Measurements from ENCODE around the gene RPRM.

Gene RPRM

GRCh38 chr2:153488072-153488471 lies 9.5 kb upstream of the RPRM start:
- TF ChIP-seq SIN3A (IDR thresholded peaks at IDR 0.05; ENCODE audit: borderline replicate concordance, insufficient read depth, low read length) (no peak), REST (IDR thresholded peaks at IDR 0.05; ENCODE audit: insufficient read depth in 1 of 2, low read depth in 2 of 2, low read length in 2 of 2) (no peak), TAF1 (IDR thresholded peaks at IDR 0.05; ENCODE audit: borderline replicate concordance, insufficient read depth, low read length) (no peak), POLR2AphosphoS5 (IDR thresholded peaks at IDR 0.05; ENCODE audit: low read depth, low read length) (no peak), FOXP2 (optimal IDR thresholded peaks at IDR 0.05; ENCODE audit: borderline replicate concordance, extremely low read depth, extremely low read length, insufficient read depth) (no peak)

GRCh38 chr2:153487448-153487847 lies 8.9 kb upstream of the RPRM start:
- TF ChIP-seq SIN3A (IDR thresholded peaks at IDR 0.05; ENCODE audit: borderline replicate concordance, insufficient read depth, low read length) (no peak), REST (IDR thresholded peaks at IDR 0.05; ENCODE audit: insufficient read depth in 1 of 2, low read depth in 2 of 2, low read length in 2 of 2) (no peak), TAF1 (IDR thresholded peaks at IDR 0.05; ENCODE audit: borderline replicate concordance, insufficient read depth, low read length) (no peak), FOXP2 (optimal IDR thresholded peaks at IDR 0.05; ENCODE audit: borderline replicate concordance, extremely low read depth, extremely low read length, insufficient read depth) (no peak), POLR2AphosphoS5 (IDR thresholded peaks at IDR 0.05; ENCODE audit: low read depth, low read length) (no peak)

GRCh38 chr2:153479573-153479972 lies 1.0 kb upstream of the RPRM start:
- TF ChIP-seq SIN3A (IDR thresholded peaks at IDR 0.05; ENCODE audit: borderline replicate concordance, insufficient read depth, low read length): no peak
- no peak for TF ChIP-seq POLR2AphosphoS5 (IDR thresholded peaks at IDR 0.05; ENCODE audit: low read depth, low read length)
- TF ChIP-seq TAF1 (IDR thresholded peaks at IDR 0.05; ENCODE audit: borderline replicate concordance, insufficient read depth, low read length): no peak
- no peak for TF ChIP-seq FOXP2 (optimal IDR thresholded peaks at IDR 0.05; ENCODE audit: borderline replicate concordance, extremely low read depth, extremely low read length, insufficient read depth)
- no peak for TF ChIP-seq REST (IDR thresholded peaks at IDR 0.05; ENCODE audit: insufficient read depth in 1 of 2, low read depth in 2 of 2, low read length in 2 of 2)

- TF ChIP-seq FOXP2 (optimal IDR thresholded peaks at IDR 0.05; ENCODE audit: borderline replicate concordance, extremely low read depth, extremely low read length, insufficient read depth) (no peak), TAF1 (IDR thresholded peaks at IDR 0.05; ENCODE audit: borderline replicate concordance, insufficient read depth, low read length) (no peak), SIN3A (IDR thresholded peaks at IDR 0.05; ENCODE audit: borderline replicate concordance, insufficient read depth, low read length) (no peak), REST (IDR thresholded peaks at IDR 0.05; ENCODE audit: insufficient read depth in 1 of 2, low read depth in 2 of 2, low read length in 2 of 2) (no peak), POLR2AphosphoS5 (IDR thresholded peaks at IDR 0.05; ENCODE audit: low read depth, low read length) (no peak)
Measured at GRCh38 chr2:153477636-153478288, 800 bp downstream of the RPRM start.

Measured in PFSK-1 (cell line).